HG02970 (cell line): ENCODE measurements around the gene PRC1.
"Not testable (repeated sequence)": the region's sequence is repeated elsewhere in the genome, so short reads cannot be mapped to it uniquely, and the experiment has no call there.

Experiments used
- ATAC-seq: cut with Tn5 transposase; IDR thresholded peaks from one replicate; pipeline ENCODE4 v1.9.1; 2021; ENCODE audit warnings: mild to moderate bottlenecking, moderate library complexity, moderate number of reproducible peaks; ENCODE audit not compliant: unreplicated experiment, low FRiP score

The PRC1 gene

DNA sequence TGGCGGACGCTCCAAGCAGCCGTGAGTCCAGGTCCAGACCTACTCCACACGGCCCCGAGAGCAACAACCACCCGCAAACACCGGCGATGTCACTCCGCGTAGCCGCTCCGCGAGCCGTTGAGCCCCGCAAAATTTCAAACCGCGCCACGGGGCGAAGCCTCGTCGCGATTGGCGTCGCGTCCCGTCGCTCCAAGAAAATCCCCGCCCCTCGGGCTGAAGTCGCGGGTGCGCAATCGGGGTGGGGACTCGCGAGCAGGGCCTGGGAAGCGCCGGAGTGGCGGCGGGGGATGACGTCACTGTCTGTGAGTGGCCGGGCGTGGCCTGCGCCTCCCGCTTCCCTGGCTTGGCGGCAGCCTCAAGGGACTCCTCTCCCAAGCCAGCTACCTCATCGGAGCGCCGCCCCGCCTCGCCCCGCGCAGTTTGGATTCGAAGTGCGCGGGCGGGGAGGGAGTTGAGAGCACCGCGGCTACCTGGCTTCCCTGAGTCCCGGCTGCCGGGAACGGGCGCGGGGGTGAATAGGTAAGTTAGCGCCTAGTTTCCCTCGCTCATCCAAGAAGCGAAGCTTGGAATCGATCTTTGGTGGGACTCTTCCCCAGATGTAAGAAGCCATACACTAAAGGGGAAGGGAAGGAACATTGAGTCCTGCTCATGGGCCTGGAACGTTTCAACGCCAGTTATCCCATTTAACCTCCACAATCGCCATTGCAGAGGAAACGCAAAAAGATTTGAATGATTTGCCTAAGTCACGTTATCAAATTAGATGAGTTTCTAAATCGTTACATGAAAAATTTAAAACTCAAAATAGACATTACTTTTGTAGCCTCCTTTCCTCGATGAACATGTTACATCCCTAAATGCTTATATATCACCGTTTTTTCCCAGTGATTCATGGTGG, at the start of gene PRC1:
Gene PRC1, minus strand, starts transcription at position 119 of the 895 bp plus-strand sequence. Its CDS starts 118 bp downstream, at position 1.
- peak; percentile 90 for ATAC-seq

GRCh38 chr15:91043202-91043874, 49.0 kb upstream of the PRC1 start:
- ATAC-seq: no peak

GRCh38 chr15:91040856-91041255, 46.5 kb upstream of the PRC1 start:
- no peak for ATAC-seq

GRCh38 chr15:91039996-91040395, 45.7 kb upstream of the PRC1 start:
- no peak for ATAC-seq

GRCh38 chr15:91032919-91033803, 38.8 kb upstream of the PRC1 start:
- no peak for ATAC-seq

- no peak for ATAC-seq
These were observed 37.5 kb upstream of the PRC1 start for GRCh38 chr15:91031796-91032195.

- no peak for ATAC-seq
These were observed 33.3 kb upstream of the PRC1 start for GRCh38 chr15:91027677-91028076.

GRCh38 chr15:91023720-91024119, 29.4 kb upstream of the PRC1 start:
- no peak for ATAC-seq

GRCh38 chr15:91022832-91023129, 28.4 kb upstream of the PRC1 start:
- no peak for ATAC-seq

- no peak for ATAC-seq
These were observed 27.9 kb upstream of the PRC1 start, which contains the start of gene VPS33B for GRCh38 chr15:91022075-91022831. TSS of gene VPS33B (minus strand) at chr15:91022594. CDS start at chr15:91022249, 345 bp downstream.

DNA sequence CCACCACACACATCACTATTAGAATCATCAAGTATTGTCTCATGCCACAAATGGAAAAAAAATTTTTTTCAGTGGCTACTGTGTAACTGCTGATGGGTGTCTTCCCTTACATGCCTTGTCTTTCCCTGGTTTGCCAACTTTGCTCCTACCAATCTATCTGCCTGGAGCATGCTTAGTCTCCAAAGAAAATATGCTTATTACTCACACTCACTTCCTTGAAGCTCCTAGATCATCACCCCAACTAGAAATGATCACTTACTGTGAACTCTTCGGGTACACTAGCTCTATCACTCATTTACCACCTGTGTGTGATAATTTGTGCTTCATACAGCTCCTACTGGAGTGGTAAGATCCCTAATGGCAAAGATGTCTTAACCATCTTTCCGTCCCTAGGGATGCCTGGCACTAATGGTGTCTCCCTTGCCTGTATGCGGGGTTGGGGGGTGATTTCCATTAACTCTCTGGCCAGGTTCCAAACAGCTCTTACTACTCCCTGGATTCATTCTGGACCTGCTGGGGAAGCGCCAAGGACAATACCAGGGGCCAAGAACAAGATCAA, 27.3 kb upstream of the PRC1 start:
- no peak for ATAC-seq

DNA sequence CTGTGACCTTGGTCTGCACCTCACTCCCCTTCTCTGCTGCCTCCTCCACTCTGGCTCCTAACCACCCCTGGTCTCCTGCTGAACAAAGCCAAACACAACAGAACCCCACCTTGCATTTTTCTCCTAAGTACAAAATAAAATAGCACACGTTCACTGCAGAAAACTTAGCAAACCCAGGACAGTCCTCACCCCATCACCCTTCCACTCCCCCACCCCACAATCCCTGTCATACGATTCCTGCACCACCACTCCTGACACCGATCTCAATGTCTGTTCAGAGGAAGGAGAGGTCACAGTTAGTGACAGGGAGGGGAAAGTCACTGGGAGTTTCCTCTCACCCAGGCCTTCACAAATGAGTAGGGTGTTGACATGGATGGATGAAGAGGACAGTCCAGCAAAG, 23.8 kb upstream of the PRC1 start:
- ATAC-seq: no peak

GRCh38 chr15:91017716-91018115, 23.4 kb upstream of the PRC1 start:
- no peak for ATAC-seq

DNA sequence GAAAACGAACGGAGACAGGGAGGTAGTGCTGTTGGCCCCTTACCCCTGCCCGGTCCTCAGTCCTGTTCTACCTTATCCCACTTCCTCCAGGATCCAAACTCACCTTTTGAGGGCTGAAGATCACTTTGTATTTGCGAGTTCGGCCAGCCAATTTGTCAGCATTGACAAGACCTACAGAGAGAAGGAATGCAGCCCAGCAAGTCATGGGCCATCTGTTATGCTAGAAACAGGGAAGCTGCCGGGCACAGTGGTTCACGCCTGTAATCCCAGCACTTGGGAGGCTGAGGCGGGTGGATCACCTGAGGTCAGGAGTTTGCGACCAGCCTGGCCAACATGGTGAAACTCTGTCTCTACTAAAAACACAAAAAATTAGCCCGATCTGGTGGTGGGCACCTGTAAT, 19.4 kb upstream of the PRC1 start:
- not testable (repeated sequence) for ATAC-seq

DNA sequence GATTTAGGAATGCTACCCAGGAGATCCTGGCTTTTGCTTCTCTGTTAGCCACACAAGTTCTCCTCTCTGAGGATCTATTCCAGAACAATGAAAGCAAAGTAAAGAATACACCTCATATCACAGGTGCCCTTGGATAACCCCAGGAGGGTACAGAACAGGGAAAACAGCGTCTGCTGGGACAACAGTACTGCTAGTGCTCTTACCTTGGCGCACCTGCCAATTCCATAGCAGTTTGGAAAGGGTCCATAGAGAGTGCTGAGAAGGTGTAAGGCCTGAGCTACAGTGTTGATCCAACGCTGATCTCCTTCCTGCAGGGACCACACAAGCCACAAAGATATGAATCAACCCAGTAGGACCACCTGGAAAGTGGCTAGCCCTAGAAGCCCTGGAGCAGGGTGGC, 12.9 kb upstream of the PRC1 start:
- no peak for ATAC-seq

DNA sequence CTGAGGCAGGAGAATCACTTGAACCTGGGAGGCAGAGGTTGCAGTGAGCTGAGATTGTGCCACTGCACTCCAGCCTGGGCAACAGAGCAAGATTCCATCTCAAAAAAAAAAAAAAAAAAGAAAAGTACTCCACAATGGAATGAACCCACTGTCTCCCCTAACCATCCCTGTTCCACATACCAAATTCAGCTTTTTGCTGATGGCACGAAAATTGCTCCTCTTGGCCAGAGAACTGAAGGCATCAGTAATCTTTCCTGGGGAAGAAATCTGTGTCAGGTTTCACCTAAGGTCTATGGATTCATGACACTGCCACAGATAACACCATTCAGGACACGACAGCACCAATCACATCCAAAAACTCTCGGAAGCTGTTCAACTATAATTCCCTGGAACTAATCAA, 6.9 kb upstream of the PRC1 start:
- ATAC-seq: no peak

GRCh38 chr15:90998737-90999136, 4.4 kb upstream of the PRC1 start:
- no peak for ATAC-seq

DNA sequence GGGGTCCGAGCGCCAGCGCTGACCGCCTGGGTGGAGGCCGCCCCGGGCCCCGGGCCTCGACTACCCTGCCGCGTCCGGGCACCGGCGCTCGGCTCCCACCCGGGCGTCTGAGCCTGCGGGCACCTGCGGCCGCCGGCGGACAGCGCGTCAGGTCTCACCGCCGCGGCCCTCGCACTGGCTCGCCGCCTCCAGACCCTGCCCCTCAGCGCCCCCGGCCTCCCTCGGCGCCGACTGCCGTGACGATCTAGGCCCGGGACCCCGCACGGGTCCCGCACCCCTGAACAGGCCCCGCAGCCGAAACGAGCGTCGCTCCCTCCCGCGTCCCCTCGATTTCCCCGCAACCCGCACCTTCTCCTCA, 297 bp downstream of the PRC1 start:
- peak; percentile 16 for ATAC-seq

DNA sequence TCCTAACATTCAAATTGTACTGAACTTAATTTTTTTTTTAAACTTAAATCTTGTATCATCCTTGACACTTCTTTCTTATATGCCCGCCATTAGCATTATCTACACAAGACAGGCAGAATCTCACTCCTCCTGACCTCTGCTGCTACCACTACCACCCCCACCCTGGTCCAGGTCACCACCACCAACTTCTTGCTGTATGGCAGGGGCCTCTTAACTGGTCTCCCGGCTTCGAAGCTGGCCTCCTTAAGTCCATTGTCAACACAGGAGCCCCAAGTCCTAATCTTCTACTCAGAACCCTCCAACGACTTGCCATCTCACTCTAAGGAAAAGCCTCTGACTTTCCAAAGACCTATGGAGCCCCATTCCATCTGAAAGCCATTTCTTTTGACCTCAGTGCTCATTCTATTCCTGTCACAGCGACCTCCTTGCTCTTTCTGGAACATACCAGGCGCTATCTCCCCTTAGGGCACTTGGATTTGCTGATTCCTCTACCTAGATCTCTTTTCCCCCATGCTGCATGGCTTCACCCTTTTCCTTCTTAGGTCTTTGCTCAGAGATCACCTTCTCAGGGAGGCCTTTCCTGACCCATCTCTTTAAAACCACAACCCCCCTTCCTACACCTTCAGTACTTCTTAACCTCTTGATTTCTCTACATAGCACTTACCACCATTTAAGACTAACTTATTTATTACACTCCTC, 2.6 kb downstream of the PRC1 start:
- ATAC-seq: no peak
